ENCODE results near the gene TPCN2. TPM values are rescaled to one million over a fixed set of nuclear protein-coding genes. Genes with fewer than 3 reads are reported as not detected.

TPCN2 gene
- total and polyA plus RNA-seq, 2 of the 8 experiments (the other 6 are each of a cell fraction or from before 2014, with no cell fraction given): 9.7 to 18.6 TPM

GRCh38 chr11:69002110-69002569, 46.6 kb upstream of the TPCN2 start (continued):
- TF ChIP-seq RFX5 (IDR thresholded peaks at IDR 0.05; ENCODE audit: borderline replicate concordance, low read depth, low read length): no peak
- no peak for TF ChIP-seq CHD1 (IDR thresholded peaks at IDR 0.05; ENCODE audit: low read depth, low read length)
- no peak for TF ChIP-seq MAFK (IDR thresholded peaks at IDR 0.05; ENCODE audit: low read depth, low read length)
- no peak for TF ChIP-seq RAD21 (IDR thresholded peaks at IDR 0.05 in 1 of 2, conservative IDR thresholded peaks at IDR 0.05 in 1 of 2; ENCODE audit: low read depth in 2 of 2, low read length in 2 of 2)
- TF ChIP-seq CTBP2 (IDR thresholded peaks at IDR 0.05; ENCODE audit: borderline replicate concordance, insufficient read depth, insufficient read length, low read length): no peak
- no peak for TF ChIP-seq POLR2AphosphoS5 (IDR thresholded peaks at IDR 0.05; ENCODE audit: low read depth, low read length)
